Fibroblast of the conjunctiva (primary cell): ENCODE data around the gene DLG4.

Source experiments
- DNase-seq: peaks from one replicate; pipeline ENCODE4 v3.0.0-alpha.2; 2010; ENCODE audit warnings: low read depth

The DLG4 gene

GRCh38 chr17:7219812-7220592, at the start of gene DLG4, which contains the start of gene ACADVL:
Gene DLG4, minus strand, starts transcription at chr17:7219836.
Gene ACADVL, plus strand, starts transcription at chr17:7219938. Its CDS starts 47 bp downstream, at chr17:7219985.
- peak; percentile 85 for DNase-seq

GRCh38 chr17:7266784-7267183, 47.1 kb upstream of the DLG4 start:
- DNase-seq, result no peak

- DNase-seq, result no peak
These were observed 44.1 kb upstream of the DLG4 start for GRCh38 chr17:7263801-7264078.

- DNase-seq, result no peak
These were observed 43.5 kb upstream of the DLG4 start for GRCh38 chr17:7262935-7263800.

GRCh38 chr17:7262192-7262934, 42.7 kb upstream of the DLG4 start, which contains the start of gene CLDN7:
Gene CLDN7, minus strand, starts transcription at chr17:7262478. Its CDS starts 435 bp downstream, at chr17:7262043.
- no peak for DNase-seq

GRCh38 chr17:7261379-7262191, 41.9 kb upstream of the DLG4 start:
- no peak for DNase-seq

- DNase-seq, result no peak
These were observed 41.2 kb upstream of the DLG4 start for GRCh38 chr17:7260651-7261378.

- no peak for DNase-seq
These were observed 40.5 kb upstream of the DLG4 start for GRCh38 chr17:7260151-7260550.

GRCh38 chr17:7259555-7259889, 39.9 kb upstream of the DLG4 start:
- no peak for DNase-seq

GRCh38 chr17:7258731-7259554, 39.3 kb upstream of the DLG4 start:
- peak; percentile 60 for DNase-seq

GRCh38 chr17:7256766-7257456, 37.3 kb upstream of the DLG4 start:
- DNase-seq, result no peak

- DNase-seq, result no peak
These were observed 34.9 kb upstream of the DLG4 start for GRCh38 chr17:7254511-7254910.

- no peak for DNase-seq
These were observed 33.4 kb upstream of the DLG4 start for GRCh38 chr17:7253082-7253481.

GRCh38 chr17:7252176-7253043, 32.8 kb upstream of the DLG4 start, which contains the start of gene ELP5:
Gene ELP5, plus strand, starts transcription at chr17:7252215. Its CDS starts 336 bp downstream, at chr17:7252551.
- peak; percentile 90 for DNase-seq

- peak; percentile 99 for DNase-seq
These were observed 32.1 kb upstream of the DLG4 start, which contains the start of gene CTDNEP1 for GRCh38 chr17:7251661-7252175. Gene CTDNEP1, minus strand, starts transcription at chr17:7251734. Its CDS starts 438 bp downstream, at chr17:7251296.

- no peak for DNase-seq
These were observed 31.3 kb upstream of the DLG4 start for GRCh38 chr17:7250695-7251627.

GRCh38 chr17:7249830-7250229, 30.2 kb upstream of the DLG4 start:
- no peak for DNase-seq
